HCT116 (cell line): Measurements from ENCODE around the gene PDXK. TPM values are rescaled to one million over a fixed set of nuclear protein-coding genes. Genes with fewer than 3 reads are reported as not detected.
"Not testable (repeated sequence)": the region's sequence is repeated elsewhere in the genome, so short reads cannot be mapped to it uniquely, and the experiment has no call there.

Experiments
- ATAC-seq: fragments of 200-7000 bp; cut with Tn5 transposase; 2 replicates; pipeline ENCODE4 v1.9.1; 2020; ENCODE audit warnings: mild to moderate bottlenecking, moderate library complexity
- BruUV-seq: library from RNA; stranded (reverse); fragments of 400-500 nt; replicated peaks from 2 replicates; lab custom pipeline; 2021; lab: Mats Ljungman, UMichigan
- CTCF ChIA-PET: fragments of 300-600 bp; sonication (Branson Sonifier 250); formaldehyde crosslinking; loops from one replicate; lab custom pipeline; 2021; ENCODE audit warnings: antibody characterized with exemption; lab: Charles Lee
- POLR2A ChIA-PET: fragments of 300-600, 350-600 bp; sonication (Branson Sonifier 250); formaldehyde crosslinking; loops from one replicate; lab custom pipeline; 2021; ENCODE audit warnings: antibody characterized with exemption; lab: Charles Lee
- RAD21 ChIA-PET, 2 experiments: fragments of 300-600 bp; sonication (Branson Sonifier 250); formaldehyde crosslinking; loops; one replicate each; lab custom pipeline; 2023; ENCODE audit warnings: low total read pairs in 2 of 2; ENCODE audit not compliant: uncharacterized antibody in 2 of 2, unreplicated experiment in 2 of 2, low non-redundant PET in 1 of 2; lab: Charles Lee
- DNase-seq: peaks from one replicate; pipeline ENCODE4 v3.0.0-alpha.2; 2010; ENCODE audit warnings: low read depth, low spot score
- H2AFZ ChIP-seq: fragments of 200-600 bp; shearing (Covaris generic), sonication (generic); 2 replicates; pipeline ENCODE4 v1.6.1; 2017; ENCODE audit warnings: low read depth, mixed run types, mixed read lengths, antibody characterized with exemption, low read length; ENCODE audit not compliant: poor library complexity, severe bottlenecking
- H3K27ac ChIP-seq: 2 replicates; pipeline ENCODE4 v1.5.1; 2012; ENCODE audit warnings: low read depth, low read length
- H3K27me3 ChIP-seq: fragments of 200-600 bp; sonication (generic); 2 replicates; pipeline ENCODE4 v1.6.1; 2016; ENCODE audit warnings: mixed run types, low read length, mixed read lengths; ENCODE audit not compliant: insufficient read depth
- H3K36me3 ChIP-seq, 2 experiments: fragments of 200-500 bp in 1 of 2; fragments of 200-600 bp in 1 of 2; sonication (Bioruptor generic) in 1 of 2; sonication (generic) in 1 of 2; 2 replicates each; pipeline versions ENCODE4 v1.5.1 to v1.6.1; 2014 to 2016; ENCODE audit warnings: low read length in 2 of 2, inconsistent platforms in 1 of 2, mixed read lengths in 1 of 2, mixed run types in 1 of 2; ENCODE audit not compliant: insufficient read depth in 2 of 2, control insufficient read depth in 1 of 2
- H3K4me1 ChIP-seq, 2 experiments: fragments of 200-600 bp in 1 of 2; sonication (generic) in 1 of 2; 2 replicates each; pipeline versions ENCODE4 v1.5.1 to v1.6.1; 2012 to 2017; ENCODE audit warnings: low read length in 2 of 2, inconsistent platforms in 1 of 2, mild to moderate bottlenecking in 1 of 2, mixed read lengths in 1 of 2, mixed run types in 1 of 2, moderate library complexity in 1 of 2; ENCODE audit not compliant: insufficient read depth in 2 of 2, control insufficient read depth in 1 of 2
- H3K4me2 ChIP-seq: fragments of 200-600 bp; sonication (generic); 2 replicates; pipeline ENCODE4 v1.6.1; 2017; ENCODE audit warnings: mixed run types, low read length, mixed read lengths
- H3K4me3 ChIP-seq, 2 experiments: fragments of 200-600 bp in 1 of 2; sonication (generic) in 1 of 2; replicated peaks in 1 of 2; 2 replicates each; pipeline ENCODE4 v1.5.1; 2011 to 2016; ENCODE audit warnings: low read length in 2 of 2, control low read depth in 1 of 2, low read depth in 1 of 2, mild to moderate bottlenecking in 1 of 2, mixed read lengths in 1 of 2, mixed run types in 1 of 2
- H3K79me2 ChIP-seq: fragments of 200-600 bp; sonication (generic); 2 replicates; pipeline ENCODE4 v1.6.1; 2017; ENCODE audit warnings: mild to moderate bottlenecking, mixed run types, low read length, moderate library complexity, mixed read lengths; ENCODE audit not compliant: insufficient read depth
- H3K9ac ChIP-seq: fragments of 200-600 bp; sonication (generic); 2 replicates; pipeline ENCODE4 v1.6.1; 2016; ENCODE audit warnings: low read length, mixed read lengths
- H3K9me2 ChIP-seq: fragments of 200-600 bp; sonication (generic), shearing (Covaris generic); 2 replicates; pipeline ENCODE4 v1.6.1; 2017; ENCODE audit warnings: mixed run types, mild to moderate bottlenecking, moderate library complexity; ENCODE audit not compliant: insufficient read depth
- H3K9me3 ChIP-seq, 2 experiments: fragments of 200-500 bp in 1 of 2; fragments of 200-600 bp in 1 of 2; sonication (Bioruptor generic) in 1 of 2; sonication (generic) in 1 of 2; 2 replicates each; pipeline ENCODE4 v1.6.1; 2014 to 2017; ENCODE audit warnings: low read length in 2 of 2, mixed read lengths in 2 of 2, inconsistent platforms in 1 of 2, low read depth in 1 of 2, mild to moderate bottlenecking in 1 of 2, mixed run types in 1 of 2, moderate library complexity in 1 of 2; ENCODE audit not compliant: control insufficient read depth in 1 of 2, insufficient read depth in 1 of 2
- H4K20me1 ChIP-seq: fragments of 200-600 bp; sonication (generic), shearing (Covaris generic); 2 replicates; pipeline ENCODE4 v1.6.1; 2017; ENCODE audit warnings: mixed run types, mild to moderate bottlenecking, moderate library complexity; ENCODE audit not compliant: insufficient read depth
- CTCF ChIP-seq, 3 experiments: fragments of 200-600 bp in 1 of 3; sonication (generic) in 1 of 3; IDR thresholded peaks in 2 of 3; conservative IDR thresholded peaks in 1 of 3; 2 replicates each; pipeline ENCODE4 v1.5.1; 2012 to 2017; ENCODE audit warnings: low read depth in 2 of 3, low read length in 2 of 3, antibody characterized with exemption in 1 of 3, borderline replicate concordance in 1 of 3, control low read depth in 1 of 3, mild to moderate bottlenecking in 1 of 3, mixed read lengths in 1 of 3, mixed run types in 1 of 3, moderate library complexity in 1 of 3; ENCODE audit not compliant: insufficient read depth in 1 of 3
- FOSL1 ChIP-seq: IDR thresholded peaks from 2 replicates; pipeline ENCODE4 v1.6.1; 2012; ENCODE audit warnings: low read depth
- POLR2AphosphoS5 ChIP-seq: IDR thresholded peaks from 2 replicates; pipeline ENCODE4 v1.6.1; 2011; ENCODE audit warnings: mild to moderate bottlenecking, low read depth, low read length, moderate library complexity
- ZFX ChIP-seq: fragments of 450-650 bp; IDR thresholded peaks from 2 replicates; pipeline ENCODE4 v1.6.1; 2017
- intact Hi-C: fragments of 100-400 bp; cut with micrococcal nuclease; formaldehyde crosslinking; loops from 2 replicates; pipeline ENCODE4 v1.10.0; 2022
- total RNA-seq: library from RNA; stranded (reverse); gene quantifications from one replicate; pipeline ENCODE4 v1.2.1, GENCODE V29; 2021; ENCODE audit not compliant: unreplicated experiment

Gene PDXK
- total RNA-seq, 1 experiment from 2014 or later, result 127 TPM

GRCh38 chr21:43708745-43709381 lies 10.1 kb upstream of the PDXK start:
- Histone ChIP-seq H3K9ac (no peak overlapping the region), H3K9me2 (no peaks in the 10 kb centered on the region), H2AFZ (no peak overlapping the region), H3K4me3 (no peak overlapping the region), H3K4me1 (peaks cover 19 to 53% of the 10 kb centered on the region in 2 experiments), H3K9me3 (no peaks in the 10 kb centered on the region; a peak in 1 of 4 replicates), H3K27ac (no peak overlapping the region), H3K36me3 (no peaks in the 10 kb centered on the region), H3K4me2 (peak overlapping the region; percentile 21; the same call in 1 of the 2 replicates), H4K20me1 (no peaks in the 10 kb centered on the region), H3K27me3 (no peaks in the 10 kb centered on the region), H3K79me2 (no peaks in the 10 kb centered on the region)
- ATAC-seq (no peak), DNase-seq (no peak)
- intact Hi-C loops, result no loop called here
- ChIA-PET CTCF (no interaction called here), RAD21 (no interaction called here), POLR2A (no interaction called here)
- BruUV-seq, result no TSS peak
- TF ChIP-seq FOSL1, result no peak

DNA sequence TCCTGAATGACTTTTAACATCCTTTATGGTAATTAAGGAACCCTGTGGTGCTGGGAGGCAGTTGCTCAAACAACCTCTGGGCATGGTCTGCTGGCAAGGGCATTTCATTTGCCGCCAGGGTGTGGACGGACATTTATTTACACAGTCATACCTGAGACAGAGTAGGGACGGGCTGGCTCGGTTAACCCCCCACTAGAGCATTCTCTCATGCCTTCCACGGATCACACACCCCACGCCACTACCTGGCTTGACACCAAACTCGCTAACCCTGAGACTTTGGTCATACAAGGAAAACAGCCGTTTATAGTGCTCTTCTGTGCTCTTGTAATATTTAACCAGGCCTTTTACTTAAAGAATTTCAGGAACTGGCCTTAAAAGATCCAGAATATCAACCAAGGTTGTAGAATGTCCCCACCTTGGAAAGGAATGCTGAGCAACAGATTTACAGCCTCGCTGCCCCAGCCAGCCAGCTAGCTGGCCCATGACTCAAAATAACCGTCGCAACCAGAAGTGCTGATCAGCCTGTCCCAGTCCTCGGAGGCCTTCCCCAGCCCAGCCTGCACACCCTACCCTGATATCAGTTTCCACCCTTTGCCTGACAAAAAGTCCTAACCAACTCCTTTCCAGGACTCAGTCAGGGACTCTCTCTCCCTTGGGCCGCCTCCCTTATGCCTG lies 6.5 kb upstream of the PDXK start:
- ChIA-PET RAD21 (interaction anchor here in 1 of 2 experiments (0.6 kb wide), 1 partner anchor 24 kb away, joined by 3 read pairs; no protein-coding TSS in a partner anchor), POLR2A (interaction anchor here (0.6 to 1.3 kb wide), 2 partner anchors 8 to 16 kb away, joined by 4 to 5 read pairs; no protein-coding TSS in a partner anchor), CTCF (no interaction called here)
- no peaks in the 10 kb centered on the region for H3K27me3 ChIP-seq
- H3K4me1 ChIP-seq, result peaks cover 19 to 60% of the 10 kb centered on the region in 2 experiments
- intact Hi-C loops, result no loop called here
- peak overlapping the region; percentile 33 to 50 for H3K4me3 ChIP-seq
- DNase-seq (peak; percentile 72), ATAC-seq (peak; percentile 81)
- peak overlapping the region; percentile 68 for H3K9ac ChIP-seq
- H3K79me2 ChIP-seq, result no peaks in the 10 kb centered on the region
- TF ChIP-seq ZFX (0 out of 2 replicates have a peak, but pooled peaks have one; percentile 14), CTCF (IDR thresholded peaks at IDR 0.05 in 2 of 3, conservative IDR thresholded peaks at IDR 0.05 in 1 of 3; ENCODE audit: borderline replicate concordance in 1 of 3, insufficient read depth in 1 of 3, low read depth in 2 of 3, low read length in 2 of 3) (no peak), POLR2AphosphoS5 (peak; percentile 44; the same call in 1 of the 2 replicates)
- H3K27ac ChIP-seq, result peak overlapping the region; percentile 93
- no peaks in the 10 kb centered on the region for H3K9me2 ChIP-seq
- H3K4me2 ChIP-seq, result peak overlapping the region; percentile 81
- BruUV-seq, result TSS peak; percentile 76
- H3K9me3 ChIP-seq, result no peaks in the 10 kb centered on the region; a peak in 1 of 4 replicates
- H3K36me3 ChIP-seq, result no peaks in the 10 kb centered on the region
- H4K20me1 ChIP-seq, result no peaks in the 10 kb centered on the region
- H2AFZ ChIP-seq, result peak overlapping the region; percentile 20

DNA sequence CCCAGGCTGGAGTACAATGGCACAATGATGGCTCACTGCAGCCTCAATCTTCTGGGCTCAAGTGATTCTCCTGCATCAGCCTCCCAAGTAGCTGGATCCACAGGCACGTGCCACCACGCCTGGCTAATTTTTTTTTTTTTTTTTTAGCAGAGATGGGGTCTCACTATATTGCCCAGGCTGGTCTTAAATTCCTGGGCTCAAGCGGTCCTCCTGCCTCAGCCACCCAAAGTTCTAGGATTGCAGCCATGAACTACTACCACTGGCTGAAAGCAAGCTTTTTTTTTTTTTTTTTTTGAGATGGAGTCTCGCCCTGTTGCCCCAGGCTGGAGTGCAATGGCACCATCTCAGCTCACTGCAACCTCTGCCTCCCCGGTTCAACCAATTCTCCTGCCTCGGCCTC lies 5.8 kb upstream of the PDXK start:
- H3K27me3 ChIP-seq, result not testable (repeated sequence)

More for the DNA sequence above, 5.8 kb upstream of the PDXK start:
- peaks cover 21 to 64% of the 10 kb centered on the region in 2 experiments for H3K4me1 ChIP-seq
- H3K36me3 ChIP-seq, H3K9me3 ChIP-seq, RAD21 ChIA-PET, intact Hi-C loops, H3K9me2 ChIP-seq, ATAC-seq, DNase-seq, H2AFZ ChIP-seq, H3K79me2 ChIP-seq, BruUV-seq, H4K20me1 ChIP-seq: not testable (repeated sequence)
- H3K27ac ChIP-seq, result peak overlapping the region; percentile 93
- CTCF ChIA-PET, result interaction anchor here (0.7 kb wide), 1 partner anchor 22 kb away, joined by 4 read pairs; no protein-coding TSS in a partner anchor
- POLR2A ChIA-PET, result interaction anchor here (0.6 to 1.3 kb wide), 3 partner anchors 9 to 372 kb away, joined by 4 to 5 read pairs (median 4); no protein-coding TSS in a partner anchor
- peak overlapping the region; percentile 81 for H3K4me2 ChIP-seq
- H3K4me3 ChIP-seq, result peak overlapping the region in 1 of 2 experiments; percentile 50; a peak in 1 of 4 replicates
- peak overlapping the region; percentile 68 for H3K9ac ChIP-seq
